Measurements from ENCODE around the gene CADPS. TPM values are rescaled to one million over a fixed set of nuclear protein-coding genes. Genes with fewer than 3 reads are reported as not detected.

CADPS gene
- total and polyA plus RNA-seq, 7 donors = 1.6 to 12.5 (median 6.2) TPM; not detected in 1

DNA sequence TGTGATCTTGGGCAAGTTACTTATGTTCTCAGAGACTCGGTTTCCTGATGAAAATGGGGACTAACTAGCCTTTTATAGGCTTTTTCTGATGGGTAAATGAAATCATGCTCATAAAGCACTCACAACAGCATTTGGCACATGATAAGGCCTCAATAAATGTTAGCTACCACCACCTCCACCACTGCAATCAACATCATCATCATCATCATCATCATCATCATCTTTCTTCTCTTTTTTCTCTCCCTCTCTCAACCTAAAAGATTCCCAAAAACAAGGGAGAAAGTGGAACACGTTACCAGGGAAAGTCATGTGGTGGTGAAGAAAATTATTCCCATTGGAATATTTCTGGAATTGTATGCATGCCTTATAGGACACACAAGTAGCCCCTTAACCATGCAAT, 468.3 kb downstream of the CADPS start:
- no peak overlapping the region for H3K4me3 ChIP-seq
- intact Hi-C loops (cut with DNase I) = no loop called here
- DNase-seq = no peak
- H3K27ac ChIP-seq = no peak overlapping the region
- 79% methylated on average over 2 of the region's 2 CpGs for WGBS, 2 donors
- no peaks in the 10 kb centered on the region for H3K9me3 ChIP-seq
- H3K36me3 ChIP-seq = no peaks in the 10 kb centered on the region
- H3K27me3 ChIP-seq = no peaks in the 10 kb centered on the region
- TF ChIP-seq EP300 (IDR thresholded peaks at IDR 0.05) = no peak
- TF ChIP-seq, protein P1, sequence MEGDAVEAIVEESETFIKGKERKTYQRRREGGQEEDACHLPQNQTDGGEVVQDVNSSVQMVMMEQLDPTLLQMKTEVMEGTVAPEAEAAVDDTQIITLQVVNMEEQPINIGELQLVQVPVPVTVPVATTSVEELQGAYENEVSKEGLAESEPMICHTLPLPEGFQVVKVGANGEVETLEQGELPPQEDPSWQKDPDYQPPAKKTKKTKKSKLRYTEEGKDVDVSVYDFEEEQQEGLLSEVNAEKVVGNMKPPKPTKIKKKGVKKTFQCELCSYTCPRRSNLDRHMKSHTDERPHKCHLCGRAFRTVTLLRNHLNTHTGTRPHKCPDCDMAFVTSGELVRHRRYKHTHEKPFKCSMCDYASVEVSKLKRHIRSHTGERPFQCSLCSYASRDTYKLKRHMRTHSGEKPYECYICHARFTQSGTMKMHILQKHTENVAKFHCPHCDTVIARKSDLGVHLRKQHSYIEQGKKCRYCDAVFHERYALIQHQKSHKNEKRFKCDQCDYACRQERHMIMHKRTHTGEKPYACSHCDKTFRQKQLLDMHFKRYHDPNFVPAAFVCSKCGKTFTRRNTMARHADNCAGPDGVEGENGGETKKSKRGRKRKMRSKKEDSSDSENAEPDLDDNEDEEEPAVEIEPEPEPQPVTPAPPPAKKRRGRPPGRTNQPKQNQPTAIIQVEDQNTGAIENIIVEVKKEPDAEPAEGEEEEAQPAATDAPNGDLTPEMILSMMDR (IDR thresholded peaks at IDR 0.05) = no peak
- no peak for TF ChIP-seq POLR2A (IDR thresholded peaks at IDR 0.05)
- TF ChIP-seq POLR2AphosphoS5 (IDR thresholded peaks at IDR 0.05) = no peak
- no peaks in the 10 kb centered on the region for H3K4me1 ChIP-seq

DNA sequence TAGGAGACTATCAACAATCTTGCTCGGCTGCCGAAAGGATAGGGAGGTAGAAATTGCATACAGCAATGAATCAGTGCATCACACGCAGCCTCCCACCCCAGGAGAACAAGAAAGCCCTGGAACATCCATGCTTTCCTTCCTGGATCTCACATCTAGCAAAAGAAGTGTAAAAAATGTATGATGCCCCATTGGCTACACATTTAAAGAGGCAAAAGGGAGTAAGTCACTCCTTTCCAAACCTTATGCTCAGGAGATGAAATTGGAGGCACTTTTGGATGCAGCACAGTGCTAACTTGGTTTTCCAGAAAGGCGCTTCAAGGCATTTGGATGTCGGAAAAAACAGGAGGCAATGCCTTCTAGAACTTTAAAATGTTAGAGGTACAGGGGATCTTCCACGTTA, 469.6 kb downstream of the CADPS start:
- no peak for DNase-seq
- H3K4me1 ChIP-seq = no peaks in the 10 kb centered on the region
- H3K27ac ChIP-seq = no peak overlapping the region
- H3K9me3 ChIP-seq = no peaks in the 10 kb centered on the region
- no peak for TF ChIP-seq EP300 (IDR thresholded peaks at IDR 0.05)
- TF ChIP-seq POLR2A (IDR thresholded peaks at IDR 0.05) = no peak
- TF ChIP-seq, protein P1 (IDR thresholded peaks at IDR 0.05) = no peak
- intact Hi-C loops (cut with DNase I) = no loop called here
- no peak overlapping the region for H3K4me3 ChIP-seq
- no peaks in the 10 kb centered on the region for H3K36me3 ChIP-seq
- 87 to 88% methylated on average over 6 of the region's 6 CpGs for WGBS, 2 donors
- no peaks in the 10 kb centered on the region for H3K27me3 ChIP-seq

GRCh38 chr3:62405135-62405534, 470.1 kb downstream of the CADPS start:
- Histone ChIP-seq H3K27me3 (no peaks in the 10 kb centered on the region), H3K4me3 (no peak overlapping the region), H3K9me3 (no peaks in the 10 kb centered on the region), H3K36me3 (no peaks in the 10 kb centered on the region), H3K27ac (no peak overlapping the region), H3K4me1 (no peaks in the 10 kb centered on the region)
- 90 to 93% methylated on average over 6 of the region's 6 CpGs for WGBS, 2 donors
- DNase-seq = no peak
- intact Hi-C loops (cut with DNase I) = no loop called here
- TF ChIP-seq POLR2AphosphoS5 (IDR thresholded peaks at IDR 0.05) = no peak
- no peak for TF ChIP-seq EP300 (IDR thresholded peaks at IDR 0.05)
- TF ChIP-seq, protein P1 (IDR thresholded peaks at IDR 0.05) = no peak

DNA sequence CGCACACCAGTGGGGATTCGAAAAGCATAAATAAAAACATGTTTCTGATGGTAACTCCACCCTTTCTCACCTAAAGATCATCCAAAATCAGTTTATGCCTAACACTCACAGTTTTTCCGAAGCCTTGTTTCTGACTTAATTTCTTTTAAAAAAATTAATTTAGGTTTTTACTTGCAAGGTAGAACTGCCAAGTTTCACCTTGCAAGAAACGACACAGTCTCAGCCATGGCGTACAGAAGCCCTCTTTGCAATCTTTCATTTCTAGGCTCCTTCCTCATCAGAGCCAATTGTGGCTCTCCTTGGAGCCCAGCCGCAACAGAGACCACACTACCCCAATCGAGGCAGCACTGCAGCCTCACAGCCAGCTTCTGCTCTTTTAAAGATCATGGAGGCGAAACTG, 470.9 kb downstream of the CADPS start:
- intact Hi-C loops (cut with DNase I) = no loop called here
- 86 to 88% methylated on average over 8 of the region's 8 CpGs for WGBS, 2 donors
- no peak overlapping the region for H3K4me3 ChIP-seq
- no peaks in the 10 kb centered on the region for H3K4me1 ChIP-seq
- H3K9me3 ChIP-seq = no peaks in the 10 kb centered on the region
- no peak overlapping the region for H3K27ac ChIP-seq
- no peak for DNase-seq
- no peak for TF ChIP-seq EP300 (IDR thresholded peaks at IDR 0.05)
- TF ChIP-seq POLR2AphosphoS5 (IDR thresholded peaks at IDR 0.05) = no peak
- TF ChIP-seq, protein P1 (IDR thresholded peaks at IDR 0.05) = no peak
- no peak for TF ChIP-seq POLR2A (IDR thresholded peaks at IDR 0.05)
- no peaks in the 10 kb centered on the region for H3K36me3 ChIP-seq
- H3K27me3 ChIP-seq = no peaks in the 10 kb centered on the region

GRCh38 chr3:62403765-62404164, 471.5 kb downstream of the CADPS start:
- Histone ChIP-seq H3K27me3 (no peaks in the 10 kb centered on the region), H3K9me3 (no peaks in the 10 kb centered on the region), H3K4me1 (no peaks in the 10 kb centered on the region), H3K4me3 (no peak overlapping the region), H3K36me3 (no peaks in the 10 kb centered on the region), H3K27ac (no peak overlapping the region)
- WGBS, 2 donors = 75 to 76% methylated on average over 3 of the region's 3 CpGs
- no peak for DNase-seq
- intact Hi-C loops (cut with DNase I) = no loop called here
- TF ChIP-seq, protein P1 (IDR thresholded peaks at IDR 0.05) = no peak
- TF ChIP-seq EP300 (IDR thresholded peaks at IDR 0.05) (no peak), POLR2A (IDR thresholded peaks at IDR 0.05) (no peak), POLR2AphosphoS5 (IDR thresholded peaks at IDR 0.05) (no peak)

All from sigmoid colon (tissue), 7 donors.